Transverse colon (tissue), 4 donors: Measurements from ENCODE around the gene PCCA. TPM values are rescaled to one million over a fixed set of nuclear protein-coding genes. Genes with fewer than 3 reads are reported as not detected.

Experiments
- DNase-seq: peaks from one replicate; pipeline ENCODE4 v3.0.0-alpha.2; 2019
- H3K27ac ChIP-seq, 4 donors: fragments of 200-600 bp; sonication (generic); 2 replicates each; pipeline ENCODE4 v1.5.1; 2016 to 2018; ENCODE audit warnings: inconsistent platforms in 4 of 4
- H3K27me3 ChIP-seq: fragments of 200-600 bp; sonication (generic); 2 replicates; pipeline ENCODE4 v1.5.1; 2017; ENCODE audit warnings: inconsistent platforms
- H3K36me3 ChIP-seq, 4 donors: fragments of 200-600 bp; sonication (generic); 2 replicates each; pipeline ENCODE4 v1.5.1; 2017 to 2019; ENCODE audit warnings: inconsistent platforms in 4 of 4
- H3K4me1 ChIP-seq, 4 donors: fragments of 200-600 bp; sonication (generic); 2 replicates each; pipeline ENCODE4 v1.5.1; 2017 to 2020; ENCODE audit warnings: inconsistent platforms in 4 of 4
- H3K4me3 ChIP-seq, 4 donors: fragments of 200-600 bp; sonication (generic); 1 replicate in 1 of 4; 2 replicates in 3 of 4; pipeline versions ENCODE4 v1.5.1 to v1.6.1; 2017 to 2019; ENCODE audit warnings: inconsistent platforms in 4 of 4
- H3K9me3 ChIP-seq, 2 donors: fragments of 200-600 bp; sonication (generic); 2 replicates each; pipeline ENCODE4 v1.5.1; 2017 to 2019; ENCODE audit warnings: inconsistent platforms in 2 of 2
- CTCF ChIP-seq, 5 experiments: fragments of 200-600 bp in 3 of 5; fragments of 450-650 bp in 2 of 5; sonication (generic) in 3 of 5; IDR thresholded peaks; 1 replicate in 2 of 5; 2 replicates in 3 of 5; pipeline ENCODE4 v1.5.1; 2016 to 2017; ENCODE audit warnings: antibody characterized with exemption in 5 of 5, inconsistent platforms in 3 of 5, mild to moderate bottlenecking in 2 of 5, moderate library complexity in 1 of 5
- EP300 ChIP-seq: sonication (generic); formaldehyde crosslinking; IDR thresholded peaks from one replicate; pipeline ENCODE4 v1.6.1; 2017; ENCODE audit warnings: antibody characterized with exemption, low read depth
- POLR2A ChIP-seq: fragments of 450-650 bp; IDR thresholded peaks from one replicate; pipeline ENCODE4 v1.6.1; 2016; ENCODE audit warnings: antibody characterized with exemption, mild to moderate bottlenecking, moderate library complexity
- POLR2AphosphoS5 ChIP-seq, 3 donors: sonication (generic); formaldehyde crosslinking; IDR thresholded peaks; one replicate each; pipeline ENCODE4 v1.6.1; 2016; ENCODE audit warnings: antibody characterized with exemption in 3 of 3
- WGBS, 2 donors: methylation state at CpG; one replicate each; pipeline ENCODE4 v1.1.5; 2018; ENCODE audit warnings: low coverage in 1 of 2; 5-methylcytosine and 5-hydroxymethylcytosine counted together
- in situ Hi-C, 4 donors: fragments of 200-750 bp; cut with MboI; loops; one replicate each; pipeline versions ENCODE4 v1.15.0 to v1.15.1; 2017; ENCODE audit warnings: low sequenced_read_pairs in 3 of 4, low pct_ligation_motif_present in 1 of 4, low pct_unique_long_range_greater_than_20kb in 1 of 4
- intact Hi-C: fragments of 100-400 bp; cut with DNase I; formaldehyde crosslinking; loops from one replicate; pipeline ENCODE4 v1.15.1; 2023; ENCODE audit warnings: low total_unique reads
- total RNA-seq, 4 donors: library from RNA; depleted of rRNA; stranded (reverse); fragments of >200 nt; gene quantifications; one replicate each; pipeline ENCODE4 v1.1.0, GENCODE V29; 2016

Gene PCCA
- total RNA-seq, 4 donors from 2014 or later, result 13.1 to 87.8 (median 74.6) TPM

DNA sequence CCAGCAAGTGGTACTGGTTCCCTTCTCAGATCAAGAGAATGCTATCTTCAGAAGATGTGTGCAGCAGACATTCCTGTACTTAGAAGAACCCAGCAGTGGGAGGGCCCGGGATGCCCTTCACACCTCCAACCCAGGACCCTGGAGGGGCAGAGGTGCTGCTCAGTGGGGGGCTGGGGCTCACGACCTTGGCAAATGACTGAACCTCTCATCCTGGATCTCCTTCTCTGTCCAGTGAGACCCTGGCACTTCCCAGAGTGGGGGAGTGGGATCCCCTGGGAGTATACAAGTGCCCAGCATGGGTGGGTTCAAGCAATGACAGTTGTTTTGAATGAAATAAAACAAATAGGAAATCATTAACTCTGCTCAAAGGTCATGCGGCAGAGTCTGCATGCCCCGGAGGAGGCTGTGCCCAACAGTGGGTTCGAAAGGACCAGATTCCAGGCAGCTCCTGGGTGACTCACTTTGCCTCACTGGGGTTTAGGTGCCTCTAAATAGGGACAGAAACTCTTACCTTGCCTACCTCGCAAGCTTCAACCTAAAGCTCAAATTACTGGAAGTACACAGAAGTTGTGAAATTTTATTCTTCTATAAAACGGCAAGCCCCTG lies 472.8 kb downstream of the PCCA start:
- DNase-seq, result no peak

DNA sequence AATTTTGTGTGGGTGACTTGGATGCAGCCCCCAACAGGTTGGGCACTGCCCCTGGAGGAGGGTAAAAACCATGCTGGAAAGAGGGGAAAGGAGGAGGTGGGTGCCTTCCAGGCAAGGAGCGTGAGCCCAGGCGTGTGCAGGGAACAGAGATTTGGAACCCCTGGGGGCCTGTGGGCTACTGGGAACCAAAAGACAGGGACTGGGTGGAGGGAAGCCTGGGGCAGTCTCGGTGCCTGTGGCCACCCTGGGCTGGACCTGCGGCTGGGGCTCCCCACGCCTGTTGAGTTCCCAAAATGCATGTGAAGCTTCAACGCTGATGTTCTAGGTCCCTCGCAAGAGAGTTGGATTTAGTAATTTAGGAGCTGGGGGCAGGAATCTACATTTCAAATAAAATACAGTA lies 474.9 kb downstream of the PCCA start:
- TF ChIP-seq EP300 (no peak), POLR2AphosphoS5 (IDR thresholded peaks at IDR 0.05) (no peak), CTCF (IDR thresholded peaks at IDR 0.05) (no peak), POLR2A (no peak)
- H3K27ac ChIP-seq, result no peak overlapping the region
- in situ Hi-C loops (loop anchor here in 1 of 4 donors (25.0 kb wide), 1 partner anchor 549 kb away; no protein-coding TSS in a partner anchor), intact Hi-C loops (no loop called here)
- DNase-seq, result no peak
- H3K4me1 ChIP-seq, result no peaks in the 10 kb centered on the region
- H3K4me3 ChIP-seq, result no peak overlapping the region
- no peaks in the 10 kb centered on the region for H3K36me3 ChIP-seq
- 92% methylated on average over 4 to 7 of the region's 7 CpGs for WGBS, 2 donors
- no peaks in the 10 kb centered on the region for H3K9me3 ChIP-seq
- no peaks in the 10 kb centered on the region for H3K27me3 ChIP-seq

More for the DNA sequence above, 472.8 kb downstream of the PCCA start:
- no peak overlapping the region for H3K4me3 ChIP-seq
- no peak overlapping the region for H3K27ac ChIP-seq
- WGBS, 2 donors, result 52% methylated on average over 7 of the region's 7 CpGs; no CpG with 5 or more reads in 1 of the 2 donors
- in situ Hi-C loops (loop anchor here in 1 of 4 donors (25.0 kb wide), 1 partner anchor 551 kb away; no protein-coding TSS in a partner anchor), intact Hi-C loops (no loop called here)
- no peaks in the 10 kb centered on the region for H3K9me3 ChIP-seq
- no peaks in the 10 kb centered on the region for H3K36me3 ChIP-seq
- no peaks in the 10 kb centered on the region for H3K27me3 ChIP-seq
- no peaks in the 10 kb centered on the region for H3K4me1 ChIP-seq
- TF ChIP-seq CTCF (IDR thresholded peaks at IDR 0.05) (no peak), POLR2A (no peak), EP300 (no peak)

DNA sequence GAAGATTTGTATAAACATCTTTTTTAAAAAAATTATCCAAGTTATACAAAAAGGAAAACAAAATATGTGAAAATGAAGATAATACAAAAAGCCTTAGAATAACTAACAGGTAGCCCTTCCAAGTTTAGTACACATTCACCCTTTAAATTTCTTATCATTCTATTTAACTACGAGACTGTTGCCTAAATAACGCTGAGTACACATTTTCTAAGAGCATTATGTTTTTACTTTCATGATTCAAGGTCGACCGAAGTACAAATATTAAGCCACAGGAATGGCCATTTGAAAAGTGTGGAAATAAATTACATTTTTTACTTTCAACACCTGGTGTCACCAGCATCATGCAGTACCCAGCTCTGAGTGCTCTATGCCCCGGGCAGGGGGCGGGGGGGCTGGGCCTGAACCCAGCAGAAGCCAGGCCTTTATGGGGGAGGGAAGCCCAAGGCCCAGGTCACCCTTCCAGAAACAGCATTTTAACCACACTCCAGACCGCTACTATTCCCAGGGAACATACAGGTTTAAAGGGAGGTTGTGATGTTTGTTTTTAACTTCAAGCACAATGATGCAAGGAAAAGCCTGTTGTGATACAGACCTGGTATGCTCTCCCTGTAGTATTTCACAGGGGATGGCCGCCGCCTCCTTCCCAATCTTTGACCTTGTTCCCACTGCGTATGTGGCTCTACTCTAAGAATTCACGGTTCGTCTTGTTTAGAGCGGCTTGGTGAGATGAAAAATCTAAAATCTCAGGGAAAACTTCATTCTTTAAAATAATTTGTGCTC lies 475.7 kb downstream of the PCCA start:
- intact Hi-C loops (no loop called here), in situ Hi-C loops (loop anchor here in 1 of 4 donors (25.0 kb wide), 1 partner anchor 548 kb away; no protein-coding TSS in a partner anchor)
- Histone ChIP-seq H3K4me1 (no peaks in the 10 kb centered on the region), H3K36me3 (no peaks in the 10 kb centered on the region), H3K27ac (no peak overlapping the region), H3K27me3 (no peaks in the 10 kb centered on the region), H3K4me3 (no peak overlapping the region), H3K9me3 (no peaks in the 10 kb centered on the region)
- TF ChIP-seq POLR2A (no peak), EP300 (no peak), CTCF (IDR thresholded peaks at IDR 0.05) (no peak), POLR2AphosphoS5 (IDR thresholded peaks at IDR 0.05) (no peak)
- WGBS, 2 donors, result 88 to 92% methylated on average over 8 to 13 of the region's 13 CpGs
- no peak for DNase-seq

DNA sequence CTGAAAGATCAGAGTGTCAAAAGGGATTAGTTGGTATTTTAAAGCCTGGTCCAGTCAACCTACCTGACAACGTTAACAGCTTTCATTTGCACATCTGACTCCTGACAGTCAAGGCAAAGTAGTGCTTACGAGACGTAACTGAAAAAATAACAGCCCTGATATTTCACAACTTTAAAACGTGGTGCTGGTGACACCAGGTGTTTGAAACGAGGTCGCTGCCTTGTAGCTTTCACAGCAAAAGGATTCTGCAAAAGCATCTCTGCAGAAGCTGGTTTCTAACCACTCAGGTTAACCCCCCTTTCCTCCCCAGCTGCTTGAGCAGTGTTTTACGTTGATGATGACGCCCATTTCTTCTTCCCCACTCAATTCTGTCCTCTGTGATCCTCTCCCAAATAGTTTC lies 476.4 kb downstream of the PCCA start:
- H3K4me3 ChIP-seq, result no peak overlapping the region
- 63 to 93% methylated on average over 3 to 8 of the region's 8 CpGs for WGBS, 2 donors
- H3K9me3 ChIP-seq, result no peaks in the 10 kb centered on the region
- in situ Hi-C loops, result loop anchor here in 1 of 4 donors (25.0 kb wide), 1 partner anchor 547 kb away; no protein-coding TSS in a partner anchor
- TF ChIP-seq POLR2AphosphoS5 (IDR thresholded peaks at IDR 0.05) (no peak), EP300 (no peak), POLR2A (no peak), CTCF (IDR thresholded peaks at IDR 0.05) (no peak)
- H3K27ac ChIP-seq, result no peak overlapping the region
- H3K4me1 ChIP-seq, result no peaks in the 10 kb centered on the region
- intact Hi-C loops, result no loop called here
- no peaks in the 10 kb centered on the region for H3K27me3 ChIP-seq
- no peak for DNase-seq
- H3K36me3 ChIP-seq, result no peaks in the 10 kb centered on the region
